Measurements from ENCODE around the gene KRT6A.

DNA sequence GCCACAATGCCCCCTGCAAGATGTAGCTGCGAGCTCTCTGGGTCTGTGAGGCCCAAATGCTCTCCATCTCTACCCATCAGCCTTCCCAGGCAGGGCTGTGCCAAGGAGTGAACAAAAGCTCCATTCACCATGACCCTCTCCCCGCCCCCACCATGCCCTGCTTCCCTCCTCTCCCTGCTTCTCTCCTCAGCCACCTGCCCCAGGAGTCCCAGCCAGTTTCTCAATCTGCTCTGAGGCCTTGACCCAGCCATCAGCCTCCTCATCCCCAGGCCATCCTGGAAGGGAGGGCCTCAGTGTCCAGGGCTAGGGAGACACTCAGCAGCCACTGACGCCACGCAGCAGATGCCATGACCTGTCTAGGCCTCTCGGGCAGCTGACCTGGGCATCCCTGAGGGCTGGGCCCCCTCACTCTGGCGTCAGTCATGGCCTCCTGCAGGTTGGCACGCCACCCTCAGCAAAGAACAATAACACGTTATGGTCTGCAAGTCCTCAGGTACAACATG is 35.6 kb upstream of the KRT6A start:
- TF ChIP-seq, protein P1, sequence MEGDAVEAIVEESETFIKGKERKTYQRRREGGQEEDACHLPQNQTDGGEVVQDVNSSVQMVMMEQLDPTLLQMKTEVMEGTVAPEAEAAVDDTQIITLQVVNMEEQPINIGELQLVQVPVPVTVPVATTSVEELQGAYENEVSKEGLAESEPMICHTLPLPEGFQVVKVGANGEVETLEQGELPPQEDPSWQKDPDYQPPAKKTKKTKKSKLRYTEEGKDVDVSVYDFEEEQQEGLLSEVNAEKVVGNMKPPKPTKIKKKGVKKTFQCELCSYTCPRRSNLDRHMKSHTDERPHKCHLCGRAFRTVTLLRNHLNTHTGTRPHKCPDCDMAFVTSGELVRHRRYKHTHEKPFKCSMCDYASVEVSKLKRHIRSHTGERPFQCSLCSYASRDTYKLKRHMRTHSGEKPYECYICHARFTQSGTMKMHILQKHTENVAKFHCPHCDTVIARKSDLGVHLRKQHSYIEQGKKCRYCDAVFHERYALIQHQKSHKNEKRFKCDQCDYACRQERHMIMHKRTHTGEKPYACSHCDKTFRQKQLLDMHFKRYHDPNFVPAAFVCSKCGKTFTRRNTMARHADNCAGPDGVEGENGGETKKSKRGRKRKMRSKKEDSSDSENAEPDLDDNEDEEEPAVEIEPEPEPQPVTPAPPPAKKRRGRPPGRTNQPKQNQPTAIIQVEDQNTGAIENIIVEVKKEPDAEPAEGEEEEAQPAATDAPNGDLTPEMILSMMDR (IDR thresholded peaks at IDR 0.05), result no peak
- TF ChIP-seq POLR2A (IDR thresholded peaks at IDR 0.05), result no peak

Data from esophagus squamous epithelium (tissue), 4 donors.